Mesothelial cell of epicardium (in vitro differentiated cells): ENCODE data around the gene LRP4. TPM values are rescaled to one million over a fixed set of nuclear protein-coding genes. Genes with fewer than 3 reads are reported as not detected.

Source experiments
- DNase-seq, 2 experiments: peaks; one replicate each; pipeline ENCODE4 v3.0.0; 2021; ENCODE audit warnings: low spot score in 2 of 2; ENCODE audit not compliant: unreplicated experiment in 2 of 2
- H3K27ac Mint-ChIP-seq: 2 replicates; pipeline ENCODE4 v1.8.0; 2021; ENCODE audit warnings: mixed read lengths
- H3K27me3 Mint-ChIP-seq: 2 replicates; pipeline ENCODE4 v1.8.0; 2021; ENCODE audit warnings: low read depth, mixed read lengths
- H3K36me3 Mint-ChIP-seq: 2 replicates; pipeline ENCODE4 v1.8.0; 2021; ENCODE audit warnings: mixed read lengths
- H3K4me1 Mint-ChIP-seq: 2 replicates; pipeline ENCODE4 v1.8.0; 2021; ENCODE audit warnings: mixed read lengths
- H3K4me3 Mint-ChIP-seq: 2 replicates; pipeline ENCODE4 v1.8.0; 2021; ENCODE audit warnings: mild to moderate bottlenecking, moderate library complexity, mixed read lengths
- H3K9me3 Mint-ChIP-seq: 2 replicates; pipeline ENCODE4 v1.8.0; 2021; ENCODE audit warnings: mixed read lengths
- CTCF ChIP-seq: fragments of 200-600 bp; sonication (generic); IDR thresholded peaks from one replicate; pipeline ENCODE4 v1.5.0; 2021; ENCODE audit warnings: antibody characterized with exemption; ENCODE audit not compliant: unreplicated experiment
- total RNA-seq: library from RNA; stranded (reverse); gene quantifications from 3 replicates; pipeline ENCODE4 v1.2.1, GENCODE V29; 2021

LRP4 gene
- total RNA-seq, 1 donor from 2014 or later: 26.8 TPM

GRCh38 chr11:46895821-46896220 lies 22.5 kb downstream of the LRP4 start:
- Mint-ChIP-seq H3K36me3 (peaks cover 21% of the 10 kb centered on the region), H3K27ac (no peak overlapping the region), H3K27me3 (no peaks in the 10 kb centered on the region), H3K4me1 (peaks cover 4% of the 10 kb centered on the region), H3K9me3 (no peaks in the 10 kb centered on the region), H3K4me3 (no peak overlapping the region)
- no peak for TF ChIP-seq CTCF
- no peak for DNase-seq

GRCh38 chr11:46894961-46895360 lies 23.4 kb downstream of the LRP4 start:
- peaks cover 21% of the 10 kb centered on the region for H3K36me3 Mint-ChIP-seq
- DNase-seq: no peak
- no peak overlapping the region for H3K4me3 Mint-ChIP-seq
- H3K9me3 Mint-ChIP-seq: no peaks in the 10 kb centered on the region
- no peak overlapping the region for H3K27ac Mint-ChIP-seq
- no peak for TF ChIP-seq CTCF
- peaks cover 4% of the 10 kb centered on the region for H3K4me1 Mint-ChIP-seq
- no peaks in the 10 kb centered on the region for H3K27me3 Mint-ChIP-seq

- peaks cover 4% of the 10 kb centered on the region for H3K4me1 Mint-ChIP-seq
- H3K4me3 Mint-ChIP-seq: no peak overlapping the region
- H3K27me3 Mint-ChIP-seq: no peaks in the 10 kb centered on the region
- no peaks in the 10 kb centered on the region for H3K9me3 Mint-ChIP-seq
- DNase-seq: no peak
- TF ChIP-seq CTCF: no peak
- no peak overlapping the region for H3K27ac Mint-ChIP-seq
- peaks cover 25% of the 10 kb centered on the region for H3K36me3 Mint-ChIP-seq
Observed at GRCh38 chr11:46894506-46894905, 23.8 kb downstream of the LRP4 start.

GRCh38 chr11:46892838-46893237 lies 25.5 kb downstream of the LRP4 start:
- DNase-seq: no peak
- Mint-ChIP-seq H3K36me3 (peaks cover 21% of the 10 kb centered on the region), H3K4me3 (no peak overlapping the region), H3K27ac (no peak overlapping the region), H3K9me3 (no peaks in the 10 kb centered on the region), H3K27me3 (no peaks in the 10 kb centered on the region), H3K4me1 (no peaks in the 10 kb centered on the region)
- TF ChIP-seq CTCF: no peak

GRCh38 chr11:46892109-46892508 lies 26.2 kb downstream of the LRP4 start:
- no peaks in the 10 kb centered on the region for H3K9me3 Mint-ChIP-seq
- H3K27ac Mint-ChIP-seq: no peak overlapping the region
- H3K4me1 Mint-ChIP-seq: no peaks in the 10 kb centered on the region
- H3K4me3 Mint-ChIP-seq: no peak overlapping the region
- peaks cover 22% of the 10 kb centered on the region for H3K36me3 Mint-ChIP-seq
- TF ChIP-seq CTCF: no peak
- no peaks in the 10 kb centered on the region for H3K27me3 Mint-ChIP-seq
- DNase-seq: no peak

- Mint-ChIP-seq H3K36me3 (peaks cover 22% of the 10 kb centered on the region), H3K9me3 (no peaks in the 10 kb centered on the region), H3K27me3 (no peaks in the 10 kb centered on the region), H3K4me1 (no peaks in the 10 kb centered on the region), H3K4me3 (no peak overlapping the region), H3K27ac (no peak overlapping the region)
- no peak for TF ChIP-seq CTCF
- no peak for DNase-seq
Observed at GRCh38 chr11:46890665-46891064, 27.7 kb downstream of the LRP4 start.
